Measurements from ENCODE around the gene AP2B1. TPM values are rescaled to one million over a fixed set of nuclear protein-coding genes. Genes with fewer than 3 reads are reported as not detected.

AP2B1 gene
- total RNA-seq, 1 experiment from 2014 or later: 217 TPM

GRCh38 chr17:35645923-35646322 is 58.8 kb downstream of the AP2B1 start:
- no peak overlapping the region for H2AFZ ChIP-seq (ENCODE audit: low read length)
- H4K8ac ChIP-seq (replicated peaks; ENCODE audit: insufficient read length, low read depth, low read length): no peak overlapping the region
- no peak overlapping the region for H2BK15ac ChIP-seq (ENCODE audit: low read depth, low read length)
- H2BK120ac ChIP-seq (ENCODE audit: low read depth, low read length, poor library complexity, severe bottlenecking): no peak overlapping the region
- no peak overlapping the region for H2BK20ac ChIP-seq (ENCODE audit: low read depth, low read length, poor library complexity, severe bottlenecking)
- no peak overlapping the region for H3T11ph ChIP-seq (ENCODE audit: low read length)
- H2BK12ac ChIP-seq (ENCODE audit: insufficient read length, low read depth, low read length): no peak overlapping the region
- no peaks in the 10 kb centered on the region for H3K9me3 ChIP-seq (ENCODE audit: control insufficient read depth, low read depth, low read length)
- DNase-seq: no peak
- H4K5ac ChIP-seq (ENCODE audit: insufficient read length, low read depth, low read length): no peak overlapping the region
- H3K23ac ChIP-seq (ENCODE audit: insufficient read length, low read depth, low read length): no peak overlapping the region
- H3K9me3 Mint-ChIP-seq: no peaks in the 10 kb centered on the region
- no peak overlapping the region for H3K18ac ChIP-seq (ENCODE audit: insufficient read length, low read depth, low read length)
- no peaks in the 10 kb centered on the region for H3K27me3 Mint-ChIP-seq (ENCODE audit: low read depth)
- no peak overlapping the region for H3K56ac ChIP-seq (ENCODE audit: insufficient read length, low read depth, low read length)
- no peaks in the 10 kb centered on the region for H3K79me1 ChIP-seq (ENCODE audit: insufficient read depth, low read depth, low read length, poor library complexity, severe bottlenecking)
- H3K4me2 ChIP-seq (ENCODE audit: insufficient read depth, insufficient read length, low read length): no peak overlapping the region
- H3K4ac ChIP-seq (ENCODE audit: low read depth, low read length): no peak overlapping the region
- H4K20me1 ChIP-seq (ENCODE audit: control insufficient read depth, insufficient read depth, insufficient read length): no peaks in the 10 kb centered on the region
- peak overlapping the region in 2 of 3 experiments; percentile 19 to 76; a peak in 1 of 7 replicates for H3K27ac Mint-ChIP-seq
- no peak overlapping the region for H3K4me3 Mint-ChIP-seq
- H3K4me1 ChIP-seq (ENCODE audit: insufficient read depth, low read length): no peaks in the 10 kb centered on the region
- no peaks in the 10 kb centered on the region for H3K27me3 ChIP-seq (ENCODE audit: insufficient read depth, low read length)
- H2BK5ac ChIP-seq (ENCODE audit: insufficient read length, low read length): no peak overlapping the region
- no peaks in the 10 kb centered on the region for H3K79me2 ChIP-seq (ENCODE audit: insufficient read depth, low read length)
- H3K9ac ChIP-seq (ENCODE audit: extremely low read depth, insufficient read length, low read length): no peak overlapping the region
- no peak overlapping the region for H3K27ac ChIP-seq (ENCODE audit: insufficient read length, low read depth, low read length)
- H3K36me3 Mint-ChIP-seq (ENCODE audit: insufficient read depth in 1 of 3, low read depth in 3 of 3): peaks cover 4 to 46% (median 27%) of the 10 kb centered on the region in 3 experiments; a peak in 6 of 7 replicates
- no peak for TF ChIP-seq CTCF (conservative IDR thresholded peaks at IDR 0.05)
- H3K14ac ChIP-seq (ENCODE audit: insufficient read depth, low read length): no peak overlapping the region
- no peak overlapping the region for H2AK5ac ChIP-seq (ENCODE audit: insufficient read length, low read length)
- H3K23me2 ChIP-seq (ENCODE audit: insufficient read length, low read depth, low read length, poor library complexity, severe bottlenecking): no peaks in the 10 kb centered on the region
- H4K91ac ChIP-seq (ENCODE audit: insufficient read length, low read depth, low read length): no peak overlapping the region
- no CpG with 5 or more reads among the region's 2 CpGs for WGBS (ENCODE audit: extremely low coverage, insufficient read length, low lambda C conversion rate)
- H3K4me1 Mint-ChIP-seq: no peaks in the 10 kb centered on the region

Measured in H9 (cell line).